NCI-H1105 treated with DMSO at 0.1 percent for 48 hours (cell line): Measurements from ENCODE around the gene SOBP.
A peak's percentile ranks its signal among the peaks of the same experiment; 100 is the strongest.
"Not testable (repeated sequence)": the region's sequence is repeated elsewhere in the genome, so short reads cannot be mapped to it uniquely, and the experiment has no call there.

Experiments
- DNase-seq: peaks from one replicate; lab custom pipeline; 2025; lab: John Stamatoyannopoulos, UW

The SOBP gene

GRCh38 chr6:107488875-107489635, 862 bp upstream of the SOBP start:
- peak; percentile 65 for DNase-seq

- DNase-seq: no peak
Observed at GRCh38 chr6:107490566-107491137, 735 bp downstream of the SOBP start.

DNA sequence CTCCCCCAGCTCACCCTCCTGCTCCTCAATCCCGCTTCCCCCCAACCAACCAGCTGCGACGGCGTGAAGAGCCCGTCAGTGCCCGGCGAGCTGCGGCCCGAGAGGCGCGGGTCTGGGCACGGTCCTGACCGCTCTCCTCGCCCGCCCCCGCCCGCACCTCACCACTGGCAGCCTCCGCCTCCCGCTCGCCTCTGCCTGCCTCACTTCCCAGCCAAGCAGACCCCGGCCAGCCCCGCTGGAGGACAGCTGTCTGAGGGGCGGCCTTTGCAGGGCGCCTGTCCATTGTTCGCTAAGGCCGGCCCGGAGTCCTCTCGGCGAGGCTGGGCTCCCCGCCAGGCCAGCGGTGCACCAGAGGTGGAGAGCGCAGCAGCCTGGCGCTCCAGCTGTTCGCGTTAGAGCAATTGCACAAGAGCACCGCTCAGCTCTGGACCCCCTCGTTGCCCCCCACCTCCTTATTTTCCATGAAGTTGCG, 1.3 kb downstream of the SOBP start:
- peak; percentile 70 for DNase-seq

DNA sequence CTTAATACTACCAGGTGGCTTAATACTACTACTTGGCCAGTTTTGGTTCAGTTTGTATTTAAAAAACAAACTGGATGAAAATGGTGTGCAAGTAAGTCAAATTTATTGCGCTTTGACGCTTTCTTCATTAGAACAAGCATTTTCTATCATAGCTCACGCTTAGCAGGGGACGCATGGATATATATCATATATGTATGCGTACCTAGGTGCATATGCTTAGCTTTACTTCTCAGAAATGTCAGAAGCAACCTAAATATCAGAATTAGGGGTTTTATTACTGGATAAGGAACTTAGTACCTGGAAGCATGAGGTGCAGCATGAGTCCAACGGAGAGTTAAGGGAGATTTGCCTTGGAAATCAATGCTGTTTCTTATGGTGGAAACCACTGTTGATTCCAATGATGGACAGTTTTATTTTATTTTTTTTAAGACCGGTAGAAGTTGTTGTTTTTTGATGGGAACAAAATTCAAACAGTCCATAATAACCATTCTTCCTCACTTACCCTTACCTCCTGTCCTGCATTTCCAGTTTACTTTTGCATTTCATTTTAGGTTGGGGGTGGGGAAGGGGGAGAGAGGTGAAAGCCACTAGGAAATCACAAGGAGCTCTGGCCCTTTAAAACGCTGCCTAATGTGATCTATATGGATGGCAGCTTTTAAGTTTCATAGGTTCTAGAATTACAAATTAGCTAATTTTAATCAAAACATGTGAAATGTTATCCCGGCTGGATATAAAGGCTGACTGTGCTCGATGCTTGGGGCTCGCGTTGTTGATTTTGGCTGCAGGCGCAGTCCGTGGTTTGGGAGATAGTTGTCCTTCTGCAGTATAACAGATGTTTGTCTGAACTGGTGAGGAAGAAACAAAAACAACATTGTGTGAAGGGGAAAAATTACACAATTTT, 2.1 kb downstream of the SOBP start:
- DNase-seq: peak; percentile 37

DNA sequence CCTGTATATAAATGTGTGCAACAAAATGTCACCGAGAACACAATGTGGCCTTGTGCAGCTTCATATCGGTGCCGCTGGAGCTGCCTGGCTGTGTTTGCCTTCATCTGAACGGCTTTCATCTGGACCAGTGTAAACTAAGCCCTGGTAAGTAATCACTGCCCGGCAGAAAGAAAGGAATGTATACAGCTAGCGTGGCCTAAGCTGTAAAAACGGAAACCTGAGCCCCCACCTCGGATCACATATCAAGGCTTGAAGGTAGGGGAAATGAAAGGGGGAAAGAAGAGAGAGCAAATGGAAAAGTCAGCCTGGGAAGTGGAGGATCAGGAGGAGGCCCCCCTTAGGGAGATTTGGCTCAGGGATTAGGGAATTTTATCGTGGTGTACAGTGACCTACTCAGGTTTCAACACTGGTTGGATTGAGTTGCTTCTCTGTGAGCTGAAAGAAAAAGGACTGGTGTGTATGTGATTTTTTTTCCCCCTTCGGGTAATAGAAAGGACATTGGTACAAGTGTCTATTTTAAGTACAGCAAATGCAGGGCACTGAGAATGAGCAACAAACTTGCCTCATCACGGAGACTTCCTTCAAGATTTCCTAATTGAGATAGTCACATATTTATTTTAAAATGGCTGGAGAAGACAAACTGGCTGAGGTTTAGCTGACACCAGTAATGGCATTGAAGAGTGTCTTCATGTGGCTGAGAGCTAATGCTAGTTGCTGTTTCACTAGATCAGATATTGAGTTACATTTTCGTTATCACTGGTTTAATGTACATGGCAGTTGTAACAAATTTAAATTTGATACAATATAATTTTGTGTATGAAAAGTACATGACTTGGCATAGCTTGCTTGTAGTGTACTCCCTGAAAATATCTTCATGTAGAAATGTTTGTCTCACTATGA, 3.5 kb downstream of the SOBP start:
- DNase-seq: peak; percentile 72

- DNase-seq: no peak
Observed at GRCh38 chr6:107495196-107495643, 5.3 kb downstream of the SOBP start.

GRCh38 chr6:107495971-107496370, 6.1 kb downstream of the SOBP start:
- DNase-seq: no peak

DNA sequence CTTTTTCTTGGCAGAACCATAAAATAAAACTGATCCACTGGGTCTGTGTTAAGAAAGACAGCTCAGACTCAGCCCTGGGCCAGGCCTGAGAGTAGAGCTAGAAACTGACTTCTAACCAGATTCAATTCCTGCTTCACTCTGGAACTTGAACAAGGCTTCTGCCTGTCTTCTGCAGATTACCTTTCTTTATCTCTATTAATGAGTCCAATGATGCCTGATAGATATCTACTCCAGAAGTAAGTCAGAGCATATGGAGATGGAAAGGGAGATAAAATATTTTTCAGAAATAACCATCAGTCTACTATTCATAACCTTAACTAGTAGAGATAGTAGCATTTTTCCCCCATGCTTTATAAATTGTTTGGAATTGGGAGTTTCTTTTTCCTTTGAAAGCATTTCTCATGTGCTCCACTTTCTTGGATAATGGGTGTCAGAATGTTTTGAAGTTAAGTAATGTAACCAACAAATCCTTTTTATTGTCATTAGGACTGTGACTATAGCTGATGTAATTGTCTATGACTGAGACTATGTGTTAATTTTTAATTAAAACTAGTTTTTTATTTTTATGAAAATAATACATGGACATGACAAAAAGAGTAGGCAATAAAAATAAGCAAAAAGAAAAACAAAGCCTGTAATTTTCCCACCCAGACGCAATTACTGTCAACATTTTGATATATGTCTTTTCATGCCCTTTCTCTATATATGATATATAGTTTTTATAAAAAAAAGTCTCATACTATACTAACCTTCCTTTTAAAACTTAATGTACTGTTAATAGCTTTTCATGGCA, 7.2 kb downstream of the SOBP start:
- no peak for DNase-seq

DNA sequence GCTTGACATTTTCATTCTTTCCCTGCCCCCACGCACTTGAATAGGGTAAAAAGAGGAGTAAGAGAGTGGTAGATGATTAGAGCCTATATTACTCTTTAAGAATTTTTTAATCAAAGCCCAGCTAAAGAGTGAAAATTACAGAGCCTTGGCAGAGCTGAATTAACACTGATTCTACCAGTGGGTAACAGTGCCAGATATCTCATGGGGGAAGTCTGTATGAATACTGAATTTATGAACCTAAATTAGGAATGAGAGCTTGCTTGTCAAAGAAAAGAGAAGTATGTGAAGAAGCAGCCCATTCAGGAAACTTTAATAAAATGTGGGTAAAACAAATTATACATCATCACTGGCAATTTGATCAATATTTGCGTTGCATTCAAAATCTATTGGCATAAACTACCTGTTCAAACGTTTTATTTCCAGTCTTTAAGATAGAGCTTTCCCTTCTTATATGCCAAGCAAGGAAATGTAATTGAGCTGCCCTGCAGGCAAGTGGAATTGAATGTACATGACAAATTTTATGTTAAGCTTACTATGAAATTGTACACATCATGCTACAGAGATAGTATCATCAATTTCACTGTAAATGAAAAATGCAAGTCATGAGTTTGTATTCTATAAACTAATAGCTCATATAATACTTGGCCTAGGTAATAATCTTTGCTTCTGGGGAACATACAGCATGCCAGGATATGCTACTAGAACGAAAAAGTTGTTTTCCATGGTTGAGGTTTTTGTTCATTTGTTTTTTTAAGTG, 14.5 kb downstream of the SOBP start:
- no peak for DNase-seq

GRCh38 chr6:107506145-107506544, 16.2 kb downstream of the SOBP start:
- DNase-seq: no peak

DNA sequence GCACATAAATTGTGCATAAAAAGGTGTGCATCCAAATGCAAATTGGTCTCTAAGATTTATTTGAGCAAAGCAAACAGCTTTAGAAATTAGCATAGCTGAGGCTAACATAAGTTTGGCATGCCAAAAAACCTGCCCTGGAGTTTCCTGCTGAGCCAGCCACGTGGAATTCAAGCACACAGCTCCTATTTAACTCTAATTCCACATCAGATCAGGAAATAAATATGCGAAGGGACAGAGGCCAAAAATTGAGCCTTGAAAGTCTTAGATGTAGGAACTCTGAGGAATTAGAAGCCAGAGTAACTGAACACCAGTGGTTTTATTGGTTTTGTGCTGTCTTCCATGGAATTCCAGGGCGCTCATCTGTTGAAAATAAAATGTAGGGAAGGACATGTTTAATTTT, 19.6 kb downstream of the SOBP start:
- DNase-seq: no peak

- no peak for DNase-seq
Observed at GRCh38 chr6:107510108-107510507, 20.2 kb downstream of the SOBP start.

DNA sequence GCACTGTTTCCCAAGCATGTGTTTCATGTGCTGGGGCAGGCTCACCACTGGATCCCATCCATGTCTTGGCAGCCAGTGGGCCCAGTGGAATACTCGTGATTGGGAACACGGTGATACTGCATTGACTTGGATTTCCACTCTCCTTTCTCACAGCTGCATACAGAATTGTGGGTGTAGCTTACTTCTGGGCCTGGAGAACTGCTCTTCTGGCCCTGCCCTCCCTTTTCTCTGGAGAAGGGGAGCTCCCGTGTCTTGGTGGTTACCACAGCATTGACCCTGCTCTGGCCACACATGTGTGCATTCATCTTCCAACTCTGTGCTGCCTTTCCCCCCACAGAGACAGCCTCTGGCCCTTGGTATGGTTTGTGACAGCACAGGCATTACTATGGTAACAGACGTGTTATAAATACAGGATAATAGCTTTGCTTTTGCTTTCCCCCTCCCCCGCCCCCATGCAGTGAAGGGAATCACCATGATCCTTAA, 21.6 kb downstream of the SOBP start:
- DNase-seq: no peak

GRCh38 chr6:107513214-107513613, 23.3 kb downstream of the SOBP start:
- DNase-seq: no peak

DNA sequence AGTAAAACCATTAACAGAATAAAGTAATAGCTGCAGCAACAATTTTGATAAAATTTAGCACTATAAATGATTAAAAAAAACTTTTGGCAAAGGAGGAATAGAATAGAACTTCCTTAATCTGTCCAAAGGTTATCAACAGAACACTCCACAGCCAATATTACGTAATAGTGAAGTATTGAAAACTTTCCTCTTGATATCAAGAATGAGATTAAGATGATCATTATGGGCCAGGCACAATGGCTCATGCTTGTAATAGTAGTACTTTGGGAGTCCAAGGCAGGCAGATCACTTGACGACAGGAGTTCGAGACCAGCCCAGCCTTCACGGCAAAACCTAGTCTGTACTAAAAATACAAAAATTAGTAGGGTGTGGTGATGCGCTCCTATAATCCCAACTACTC, 26.0 kb downstream of the SOBP start:
- no peak for DNase-seq

GRCh38 chr6:107517274-107517673, 27.4 kb downstream of the SOBP start:
- DNase-seq: no peak

DNA sequence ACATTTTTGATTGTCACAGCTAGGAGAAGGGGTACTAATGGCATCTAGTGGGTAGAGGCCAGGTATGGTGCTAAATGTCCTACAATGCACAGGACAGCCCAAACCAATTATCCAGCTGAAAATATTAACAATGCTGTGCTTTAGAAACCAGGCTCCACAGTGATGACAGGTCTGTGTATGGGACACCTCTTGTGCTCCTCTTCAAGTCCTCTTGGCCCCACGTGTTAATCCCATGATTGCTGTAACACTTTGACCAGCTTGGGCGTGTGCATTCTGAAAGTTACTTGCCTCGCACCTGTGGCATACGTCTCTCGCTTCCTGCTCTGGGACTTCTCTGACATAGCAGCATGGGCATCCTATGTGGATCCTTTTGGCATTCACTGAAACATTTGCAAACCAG, 29.3 kb downstream of the SOBP start:
- not testable (repeated sequence) for DNase-seq

DNA sequence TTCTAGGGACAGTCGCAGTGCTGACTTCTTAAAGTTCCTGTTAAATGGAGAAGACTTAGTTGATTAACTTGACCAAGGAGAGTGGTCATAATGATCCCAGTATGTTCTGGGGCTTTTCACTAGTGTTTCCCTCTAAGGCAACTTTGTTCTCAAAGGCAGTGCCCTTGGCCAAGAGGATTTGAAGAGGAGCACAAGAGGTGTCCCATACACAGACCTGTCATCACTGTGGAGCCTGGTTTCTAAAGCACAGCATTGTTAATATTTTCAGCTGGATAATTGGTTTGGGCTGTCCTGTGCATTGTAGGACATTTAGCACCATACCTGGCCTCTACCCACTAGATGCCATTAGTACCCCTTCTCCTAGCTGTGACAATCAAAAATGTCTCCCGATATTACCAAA, 30.8 kb downstream of the SOBP start:
- DNase-seq: not testable (repeated sequence)

GRCh38 chr6:107523054-107523791, 33.3 kb downstream of the SOBP start:
- DNase-seq: no peak
